ENCODE results near the gene BRSK1. TPM values are rescaled to one million over a fixed set of nuclear protein-coding genes. Genes with fewer than 3 reads are reported as not detected.

Gene BRSK1
- total and polyA plus RNA-seq, 10 of the 15 experiments (the other 5 are each of a cell fraction or from before 2014, with no cell fraction given): 0.03 to 0.76 (median 0.25) TPM; not detected in 4

GRCh38 chr19:55303477-55303876 is 19.7 kb downstream of the BRSK1 start:
- H3K4me3 ChIP-seq: no peak overlapping the region
- BruUV-seq (replicated peaks): no TSS peak
- in situ Hi-C loops (cut with MboI) (no loop called here), intact Hi-C loops (cut with micrococcal nuclease; ENCODE audit: unreplicated experiment) (loop anchor here (5.0 kb wide), 1 partner anchor 79 kb away; the partner anchor contains the start of gene TMEM238)
- no peaks in the 10 kb centered on the region; the same call in 1 of the 2 replicates for H4K20me1 ChIP-seq (ENCODE audit: control insufficient read depth, insufficient read depth)
- FAIRE-seq (no peak), DNase-seq (ENCODE audit: low read depth, low spot score) (no peak), ATAC-seq (no peak)
- no peak overlapping the region for H3K9ac ChIP-seq (ENCODE audit: control insufficient read depth, insufficient read depth, low read length)
- POLR2A ChIA-PET: interaction anchor here (0.9 kb wide), 1 partner anchor 36 kb away, joined by 4 read pairs; the partner anchor contains the start of gene KMT5C
- no peak for TF ChIP-seq ASH2L (IDR thresholded peaks at IDR 0.05; ENCODE audit: borderline replicate concordance, low read depth)
- no peak for TF ChIP-seq PAX8 (IDR thresholded peaks at IDR 0.05)
- no peaks in the 10 kb centered on the region for H3K79me2 ChIP-seq (ENCODE audit: control insufficient read depth, insufficient read depth, low read length)
- no peaks in the 10 kb centered on the region for H3K27me3 ChIP-seq (replicated peaks in 1 of 2; ENCODE audit: control insufficient read depth in 2 of 2, insufficient read depth in 2 of 2, low read length in 1 of 2)
- RAD21 ChIA-PET (ENCODE audit: unreplicated experiment): interaction anchor here (2.8 kb wide), 1 partner anchor 80 kb away, joined by 28 read pairs; the partner anchor contains the start of gene TMEM238
- no peak overlapping the region for H3K4me2 ChIP-seq (ENCODE audit: control insufficient read depth, insufficient read depth)
- peaks cover 10% of the 10 kb centered on the region for H3K4me1 ChIP-seq (ENCODE audit: control insufficient read depth, insufficient read depth, low read length)
- CTCF ChIA-PET: interaction anchor here (1.0 to 3.8 kb wide), 6 partner anchors 9 to 201 kb away, joined by 3 to 49 read pairs (median 12); partner anchors contain the start of gene TMEM238
- H3K27ac ChIP-seq (ENCODE audit: control insufficient read depth, insufficient read depth): no peak overlapping the region
- 91% methylated on average over 11 of the region's 11 CpGs for WGBS (ENCODE audit: insufficient coverage, insufficient replicate concordance, low lambda C conversion rate, missing lambda C conversion rate)
- no peak overlapping the region for H2AFZ ChIP-seq (ENCODE audit: control insufficient read depth, low read depth, low read length)
- SMC1A ChIA-PET (ENCODE audit: uncharacterized antibody, unreplicated experiment): interaction anchor here (1.0 to 3.5 kb wide), 2 partner anchors 12 to 80 kb away, joined by 3 to 22 read pairs; partner anchors contain the start of gene TMEM238
- H3K36me3 ChIP-seq (ENCODE audit: control insufficient read depth in 2 of 2, insufficient read depth in 2 of 2, low read length in 1 of 2): no peaks in the 10 kb centered on the region
- no peaks in the 10 kb centered on the region for H3K9me3 ChIP-seq (replicated peaks; ENCODE audit: control insufficient read depth, insufficient read depth, low read length)

GRCh38 chr19:55304279-55304978 is 20.6 kb downstream of the BRSK1 start:
- ATAC-seq (peak; percentile 68), DNase-seq (ENCODE audit: low read depth, low spot score) (no peak), FAIRE-seq (no peak)
- POLR2A ChIA-PET: no interaction called here
- Histone ChIP-seq H2AFZ (ENCODE audit: control insufficient read depth, low read depth, low read length) (no peak overlapping the region), H3K9me3 (replicated peaks; ENCODE audit: control insufficient read depth, insufficient read depth, low read length) (no peaks in the 10 kb centered on the region), H3K27me3 (replicated peaks in 1 of 2; ENCODE audit: control insufficient read depth in 2 of 2, insufficient read depth in 2 of 2, low read length in 1 of 2) (no peaks in the 10 kb centered on the region), H3K4me3 (no peak overlapping the region), H3K27ac (ENCODE audit: control insufficient read depth, insufficient read depth) (no peak overlapping the region), H4K20me1 (ENCODE audit: control insufficient read depth, insufficient read depth) (no peaks in the 10 kb centered on the region; the same call in 1 of the 2 replicates), H3K4me1 (ENCODE audit: control insufficient read depth, insufficient read depth, low read length) (peaks cover 3% of the 10 kb centered on the region; the same call in 1 of the 2 replicates), H3K9ac (ENCODE audit: control insufficient read depth, insufficient read depth, low read length) (no peak overlapping the region), H3K4me2 (ENCODE audit: control insufficient read depth, insufficient read depth) (no peak overlapping the region), H3K36me3 (ENCODE audit: control insufficient read depth in 2 of 2, insufficient read depth in 2 of 2, low read length in 1 of 2) (no peaks in the 10 kb centered on the region), H3K79me2 (ENCODE audit: control insufficient read depth, insufficient read depth, low read length) (no peaks in the 10 kb centered on the region)
- TF ChIP-seq ZNF384 (IDR thresholded peaks at IDR 0.05; ENCODE audit: borderline replicate concordance, low read depth, low read length) (no peak), CREM (IDR thresholded peaks at IDR 0.05; ENCODE audit: low read depth) (peak; percentile 76), YY1 (IDR thresholded peaks at IDR 0.05; ENCODE audit: low read depth, low read length) (0 out of 2 replicates have a peak, but pooled peaks have one; percentile 19), USF2 (IDR thresholded peaks at IDR 0.05; ENCODE audit: borderline replicate concordance, low read depth, low read length) (no peak), HCFC1 (IDR thresholded peaks at IDR 0.05; ENCODE audit: low read length) (peak; percentile 87), ZBTB33 (IDR thresholded peaks at IDR 0.05) (peak; percentile 81), ZNF274 (IDR thresholded peaks at IDR 0.05; ENCODE audit: insufficient read depth, insufficient read length) (no peak), CREB1 (IDR thresholded peaks at IDR 0.05; ENCODE audit: low read depth) (peak; percentile 53; the same call in 1 of the 2 replicates), IKZF1 (conservative IDR thresholded peaks at IDR 0.05) (peak; percentile 52), SIX5 (IDR thresholded peaks at IDR 0.05; ENCODE audit: low read depth, low read length, severe bottlenecking) (peak; percentile 88), TARDBP (IDR thresholded peaks at IDR 0.05; ENCODE audit: borderline replicate concordance) (peak; percentile 79; the same call in 1 of the 2 replicates)
- RAD21 ChIA-PET (ENCODE audit: unreplicated experiment): no interaction called here
- in situ Hi-C loops (cut with MboI): no loop called here
- no TSS peak for BruUV-seq (replicated peaks)
- intact Hi-C loops (cut with micrococcal nuclease; ENCODE audit: unreplicated experiment): loop anchor here (5.0 kb wide), 1 partner anchor 78 kb away; the partner anchor contains the start of gene TMEM238
- 76% methylated on average over 23 of the region's 39 CpGs for WGBS (ENCODE audit: insufficient coverage, insufficient replicate concordance, low lambda C conversion rate, missing lambda C conversion rate)
- CTCF ChIA-PET: interaction anchor here (3.6 kb wide), 1 partner anchor 200 kb away, joined by 20 read pairs; no protein-coding TSS in a partner anchor
- SMC1A ChIA-PET (ENCODE audit: uncharacterized antibody, unreplicated experiment): no interaction called here
